KOPT-K1 (cell line): ENCODE results near the gene PLBD2.

Source experiments
- H3K27ac ChIP-seq: fragments of 200-600 bp; sonication (generic); 2 replicates; pipeline ENCODE4 v1.5.1; 2016; ENCODE audit warnings: antibody characterized with exemption, mild to moderate bottlenecking, low read depth, low read length; ENCODE audit not compliant: poor library complexity, severe bottlenecking
- H3K36me3 ChIP-seq: fragments of 200-600 bp; sonication (generic); 2 replicates; pipeline ENCODE4 v1.5.1; 2017; ENCODE audit warnings: antibody characterized with exemption, mild to moderate bottlenecking, low read length, moderate library complexity; ENCODE audit not compliant: insufficient read depth
- H3K9me3 ChIP-seq: fragments of 200-600 bp; sonication (generic); 2 replicates; pipeline ENCODE4 v1.5.1; 2017; ENCODE audit warnings: antibody characterized with exemption, low read length, mild to moderate bottlenecking; ENCODE audit not compliant: insufficient read depth, poor library complexity, severe bottlenecking

Gene PLBD2

DNA sequence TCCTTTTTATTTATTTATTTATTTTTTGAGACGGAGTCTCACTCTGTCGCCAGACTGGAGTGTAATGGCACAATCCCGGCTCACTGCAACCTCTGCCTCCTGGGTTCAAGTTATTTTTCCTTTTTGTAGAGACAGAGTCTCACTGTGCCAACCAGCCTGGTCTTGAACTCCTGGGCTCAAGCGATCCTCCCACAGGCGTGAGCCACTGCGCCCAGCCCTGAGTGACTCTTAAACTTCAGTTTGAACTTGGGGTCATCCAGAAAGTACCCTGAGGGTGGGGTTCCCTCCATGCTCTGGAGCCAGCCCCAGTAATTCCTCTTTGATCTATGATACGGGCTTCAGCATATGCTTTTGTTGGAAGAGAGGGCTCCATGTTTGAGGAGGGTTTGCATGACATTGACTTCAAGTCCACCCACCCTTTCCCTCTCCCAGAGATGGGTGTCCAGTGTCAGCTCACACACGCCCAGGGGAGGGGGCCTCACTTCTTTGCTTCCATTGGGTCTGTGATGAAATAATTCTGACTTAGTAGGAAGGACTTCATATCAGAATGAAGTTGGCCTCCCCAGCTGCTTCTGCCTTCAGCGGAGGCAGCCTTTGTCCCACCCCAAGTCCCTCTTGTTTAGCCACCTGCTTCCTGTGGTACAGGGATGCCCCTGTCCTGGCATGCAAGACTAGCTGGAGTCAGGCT, 33.4 kb downstream of the PLBD2 start:
- Histone ChIP-seq H3K27ac (no peak overlapping the region), H3K36me3 (no peaks in the 10 kb centered on the region), H3K9me3 (no peaks in the 10 kb centered on the region)

DNA sequence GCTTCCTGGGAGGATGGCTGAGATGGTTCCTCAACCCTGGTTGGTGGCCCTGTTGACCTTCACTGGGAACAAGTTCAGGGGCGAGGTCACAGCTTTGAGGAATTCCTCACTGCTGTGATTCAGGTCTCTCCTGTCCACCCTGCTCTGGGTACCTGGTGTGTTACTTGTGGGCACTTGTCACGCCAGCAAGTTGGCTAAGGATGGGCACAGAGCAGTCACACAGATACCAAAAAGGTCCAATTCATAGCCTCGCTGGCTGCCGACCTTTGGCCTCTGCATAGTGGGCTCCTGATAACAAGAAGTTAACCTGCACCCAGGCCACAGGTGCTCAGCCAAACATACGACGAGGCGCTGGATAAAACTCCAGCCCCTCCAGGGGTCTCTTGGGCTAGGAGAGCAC, 34.1 kb downstream of the PLBD2 start:
- no peaks in the 10 kb centered on the region for H3K9me3 ChIP-seq
- H3K27ac ChIP-seq: no peak overlapping the region
- H3K36me3 ChIP-seq: no peaks in the 10 kb centered on the region

DNA sequence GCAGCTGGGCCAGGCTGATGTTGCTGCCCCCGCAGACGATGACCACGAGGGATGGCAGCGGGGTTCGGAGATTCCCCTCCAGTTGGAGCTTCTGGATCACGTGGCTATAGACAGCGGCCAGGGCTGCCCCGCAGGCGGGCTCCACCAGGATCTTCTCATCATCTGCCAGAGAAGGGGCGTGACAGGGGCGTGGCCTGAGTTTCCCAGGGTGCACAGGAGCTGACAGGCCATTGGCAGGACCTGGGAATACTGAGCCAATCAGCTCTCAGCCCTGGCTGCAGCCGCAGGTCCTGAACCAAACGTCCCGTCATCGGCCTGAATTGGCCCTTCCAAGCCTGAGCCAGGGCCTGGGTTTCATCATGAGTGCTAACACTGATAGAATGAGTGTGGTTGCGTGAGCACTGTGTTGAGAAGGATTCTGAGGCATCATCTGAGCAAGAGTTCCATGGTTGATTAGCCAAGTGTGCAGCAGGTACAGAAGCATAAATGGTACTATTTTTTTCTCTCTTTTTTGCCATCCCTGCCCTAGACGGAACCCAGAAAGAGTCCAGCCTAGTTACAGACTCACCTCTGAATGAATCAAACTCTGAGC, 34.7 kb downstream of the PLBD2 start:
- H3K9me3 ChIP-seq: no peaks in the 10 kb centered on the region
- H3K36me3 ChIP-seq: no peaks in the 10 kb centered on the region
- H3K27ac ChIP-seq: no peak overlapping the region

DNA sequence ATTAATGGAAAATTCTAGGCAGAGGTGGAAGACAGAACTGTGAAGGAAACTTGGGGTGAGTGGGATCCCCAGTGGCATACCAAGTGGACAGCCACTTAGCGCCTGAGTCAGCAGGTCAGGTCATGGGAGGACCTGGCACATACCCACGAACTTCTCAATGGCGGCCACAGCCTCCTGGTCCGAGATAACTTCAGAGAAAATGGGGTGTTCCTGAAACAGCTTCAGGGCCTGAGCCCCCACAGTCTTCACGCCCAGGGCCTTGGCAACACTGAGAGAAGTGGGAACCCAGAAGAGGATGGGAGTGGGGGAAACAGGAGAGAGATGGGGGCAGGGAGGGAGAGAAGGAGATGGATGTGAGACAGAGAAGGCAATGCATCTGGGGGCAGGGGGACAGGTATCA, 35.4 kb downstream of the PLBD2 start:
- H3K27ac ChIP-seq: no peak overlapping the region
- H3K36me3 ChIP-seq: no peaks in the 10 kb centered on the region
- no peaks in the 10 kb centered on the region for H3K9me3 ChIP-seq

DNA sequence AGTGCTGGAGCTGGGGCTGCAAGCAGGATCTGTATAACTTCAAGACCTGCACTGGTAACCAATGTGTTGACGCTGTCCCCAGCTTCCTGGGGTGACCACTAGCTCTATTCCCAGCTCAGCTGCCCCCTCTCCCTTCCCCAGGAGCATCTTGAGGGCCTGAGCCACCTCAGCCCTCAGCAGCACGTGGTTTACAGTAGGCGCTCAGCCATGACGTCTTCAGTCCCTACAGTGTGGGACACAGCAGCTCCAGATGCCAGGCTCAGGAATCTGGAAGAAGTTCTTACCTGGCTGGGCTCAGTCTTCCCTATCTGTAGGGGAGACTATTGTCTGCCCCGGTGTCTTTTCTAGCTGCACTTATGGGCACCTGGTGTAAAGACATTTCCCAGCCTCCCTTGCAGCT, 36.7 kb downstream of the PLBD2 start:
- Histone ChIP-seq H3K36me3 (no peaks in the 10 kb centered on the region), H3K9me3 (no peaks in the 10 kb centered on the region), H3K27ac (no peak overlapping the region)

DNA sequence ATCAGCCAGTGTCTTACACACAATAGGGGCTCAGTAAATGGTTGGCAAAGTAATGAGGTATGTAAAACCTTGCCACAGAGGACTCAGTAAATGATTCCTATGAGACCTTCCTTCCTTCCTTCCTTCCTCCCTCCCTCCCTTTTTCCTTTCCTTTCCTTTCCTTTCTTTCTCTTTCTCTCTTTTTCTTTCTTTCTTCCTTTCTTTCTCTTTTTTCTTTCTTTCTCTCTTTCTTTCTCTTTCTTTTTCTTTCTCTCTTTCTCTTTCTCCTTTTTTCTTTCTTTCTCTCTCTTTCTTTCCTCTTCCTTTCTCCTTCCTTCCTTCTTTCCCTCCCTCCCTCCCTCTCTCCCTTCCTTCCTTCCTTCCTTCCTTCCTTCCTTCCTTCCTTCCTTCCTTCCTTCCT, 37.8 kb downstream of the PLBD2 start:
- no peaks in the 10 kb centered on the region for H3K36me3 ChIP-seq
- no peak overlapping the region for H3K27ac ChIP-seq
- no peaks in the 10 kb centered on the region for H3K9me3 ChIP-seq

DNA sequence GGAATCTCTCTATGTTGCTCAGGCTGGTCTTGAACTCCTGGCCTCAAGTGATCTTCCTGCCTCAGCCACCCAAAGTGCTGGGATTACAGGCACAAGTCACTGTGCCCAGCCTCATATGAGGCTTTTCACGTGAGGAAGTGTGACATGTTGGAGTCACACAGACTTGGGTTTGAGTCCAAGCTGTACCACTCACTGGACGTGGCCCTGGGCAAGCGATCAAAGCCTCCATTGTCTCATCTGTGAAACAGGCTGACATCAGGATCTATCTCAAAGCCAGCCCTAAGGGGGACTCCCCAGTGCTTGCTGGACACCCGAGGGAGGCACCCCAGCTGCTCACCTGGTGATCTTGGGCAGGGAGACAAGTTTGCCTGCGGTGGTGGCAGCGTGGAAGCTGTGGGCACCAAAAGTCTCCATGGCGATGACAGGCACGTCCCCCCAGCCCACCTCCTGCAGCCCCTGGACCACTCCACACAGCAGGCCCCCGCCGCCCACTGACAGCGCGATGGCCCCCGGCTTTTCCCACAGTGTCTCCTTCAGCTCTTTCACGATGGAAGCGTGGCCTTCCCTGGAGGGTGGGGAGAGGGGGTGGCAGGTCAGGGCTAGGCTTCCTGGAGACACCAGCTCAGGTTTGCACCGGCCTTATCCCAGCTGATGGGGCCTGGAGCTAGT, 38.6 kb downstream of the PLBD2 start:
- Histone ChIP-seq H3K36me3 (no peaks in the 10 kb centered on the region), H3K27ac (no peak overlapping the region), H3K9me3 (no peaks in the 10 kb centered on the region)

DNA sequence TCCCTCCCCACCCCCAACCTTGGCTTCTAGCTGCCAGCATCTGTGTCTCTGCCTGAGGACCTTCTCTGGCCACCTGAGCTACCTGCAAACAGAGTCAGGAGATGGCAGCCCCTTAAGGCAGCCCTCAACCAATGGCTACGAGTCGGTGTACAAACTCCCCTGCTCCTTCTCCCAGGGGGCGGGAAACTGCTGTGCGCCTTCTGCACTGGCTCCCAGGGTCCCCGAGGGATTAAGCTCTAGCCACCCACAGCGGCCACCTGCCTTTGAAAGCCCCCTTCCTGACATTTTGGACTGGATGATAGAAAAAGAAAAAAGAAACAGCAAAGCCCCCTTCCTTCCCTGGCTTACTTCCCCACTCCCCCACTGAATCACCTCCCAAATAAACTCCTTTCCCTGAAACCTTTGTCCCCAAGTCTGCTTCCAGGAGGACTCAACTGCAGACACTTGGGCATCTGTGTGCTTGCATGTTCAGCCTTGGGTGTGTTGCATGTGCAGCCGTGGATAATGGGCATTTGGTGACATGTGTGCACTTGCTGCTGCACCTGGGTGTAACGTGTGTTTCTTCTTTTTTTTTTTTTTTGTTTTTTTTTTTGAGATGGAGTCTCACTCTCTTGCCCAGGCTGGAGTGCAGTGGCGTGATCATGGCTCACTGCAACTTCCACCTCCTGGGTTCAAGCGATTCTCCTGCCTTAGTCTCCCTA, 39.3 kb downstream of the PLBD2 start:
- no peaks in the 10 kb centered on the region for H3K9me3 ChIP-seq

DNA sequence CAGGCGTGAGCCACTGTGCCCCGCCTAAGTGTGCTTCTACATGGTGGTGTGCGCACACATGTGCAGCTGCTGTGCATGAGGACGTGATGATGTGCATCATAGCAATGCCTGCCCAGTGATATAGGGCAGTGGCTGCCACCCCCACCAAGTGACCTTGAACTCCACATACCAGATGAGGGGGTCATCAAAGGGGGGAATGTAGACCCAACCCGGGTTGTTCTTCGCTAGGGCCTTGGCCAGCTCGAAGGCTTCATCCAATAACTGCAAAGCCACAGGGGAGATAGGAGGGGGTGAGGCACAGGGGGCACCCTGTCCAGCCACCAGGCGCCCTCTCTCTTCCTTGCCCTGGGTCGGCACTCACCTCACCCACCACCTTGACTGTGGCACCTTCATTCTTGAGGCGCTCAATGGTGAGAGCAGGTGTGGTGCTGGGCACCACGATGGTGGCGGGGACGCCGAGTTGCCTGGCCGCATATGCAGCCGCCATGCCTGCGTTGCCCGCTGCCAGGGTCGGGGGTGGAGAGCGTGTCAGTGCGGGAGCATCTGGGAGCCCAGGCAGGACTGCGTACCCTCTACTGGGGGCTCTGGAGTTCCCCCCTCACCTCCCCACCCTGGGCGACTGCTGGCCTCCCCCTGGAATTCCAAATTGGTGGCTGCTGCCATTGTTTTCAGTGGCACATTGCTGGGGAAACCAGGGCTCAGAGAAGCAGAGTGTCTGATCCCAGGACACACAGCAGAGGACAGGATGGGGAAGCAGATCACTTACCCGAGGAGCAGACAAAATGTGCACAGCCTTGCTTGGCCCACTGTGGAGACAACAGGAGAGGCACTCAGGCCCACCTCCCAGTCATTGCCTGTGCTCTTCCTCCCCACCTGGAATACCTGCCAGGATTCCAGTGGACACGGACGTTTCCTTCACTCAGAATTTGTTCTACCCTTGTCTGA, 40.2 kb downstream of the PLBD2 start:
- Histone ChIP-seq H3K27ac (no peak overlapping the region), H3K9me3 (no peaks in the 10 kb centered on the region), H3K36me3 (no peaks in the 10 kb centered on the region)

More for the DNA sequence above, 39.3 kb downstream of the PLBD2 start:
- Histone ChIP-seq H3K27ac (no peak overlapping the region), H3K36me3 (no peaks in the 10 kb centered on the region)

DNA sequence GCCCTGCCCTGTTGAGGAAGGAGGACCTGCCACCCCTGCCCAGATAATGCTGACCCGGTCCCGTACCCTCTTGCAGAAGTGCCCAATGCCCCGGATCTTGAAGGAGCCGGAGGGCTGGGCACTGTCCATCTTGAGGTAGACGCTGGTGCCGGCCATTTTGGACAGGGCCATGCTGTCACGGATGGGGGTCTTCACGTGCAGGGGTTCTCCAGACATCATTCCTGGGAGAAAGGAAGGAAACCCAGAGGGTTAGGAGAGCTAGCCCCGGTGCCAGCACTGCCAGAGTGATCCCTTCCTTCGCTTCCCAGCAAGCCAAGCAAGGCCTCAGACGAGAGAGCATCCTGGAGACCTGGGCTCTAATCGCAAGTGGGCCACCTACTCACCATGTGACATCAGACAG, 41.1 kb downstream of the PLBD2 start:
- Histone ChIP-seq H3K27ac (no peak overlapping the region), H3K9me3 (no peaks in the 10 kb centered on the region), H3K36me3 (no peaks in the 10 kb centered on the region)

DNA sequence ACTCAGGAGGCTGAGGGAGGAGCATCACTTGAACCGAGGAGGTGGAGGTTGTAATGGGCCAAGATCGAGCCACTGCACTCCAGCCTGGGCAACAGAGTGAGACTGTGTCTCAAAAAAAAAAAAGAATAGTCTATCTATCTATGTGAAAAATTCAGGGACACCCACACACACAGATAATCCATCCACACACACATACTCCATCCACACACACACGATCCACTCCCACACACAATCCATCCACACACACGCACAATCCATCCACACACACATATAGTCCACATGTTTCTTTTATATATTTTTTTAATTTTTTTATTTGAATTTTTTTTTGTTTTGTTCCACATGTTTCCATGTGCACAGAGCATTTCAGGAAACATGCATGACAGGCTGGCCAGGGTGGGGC, 42.0 kb downstream of the PLBD2 start:
- Histone ChIP-seq H3K27ac (no peak overlapping the region), H3K9me3 (no peaks in the 10 kb centered on the region), H3K36me3 (no peaks in the 10 kb centered on the region)

DNA sequence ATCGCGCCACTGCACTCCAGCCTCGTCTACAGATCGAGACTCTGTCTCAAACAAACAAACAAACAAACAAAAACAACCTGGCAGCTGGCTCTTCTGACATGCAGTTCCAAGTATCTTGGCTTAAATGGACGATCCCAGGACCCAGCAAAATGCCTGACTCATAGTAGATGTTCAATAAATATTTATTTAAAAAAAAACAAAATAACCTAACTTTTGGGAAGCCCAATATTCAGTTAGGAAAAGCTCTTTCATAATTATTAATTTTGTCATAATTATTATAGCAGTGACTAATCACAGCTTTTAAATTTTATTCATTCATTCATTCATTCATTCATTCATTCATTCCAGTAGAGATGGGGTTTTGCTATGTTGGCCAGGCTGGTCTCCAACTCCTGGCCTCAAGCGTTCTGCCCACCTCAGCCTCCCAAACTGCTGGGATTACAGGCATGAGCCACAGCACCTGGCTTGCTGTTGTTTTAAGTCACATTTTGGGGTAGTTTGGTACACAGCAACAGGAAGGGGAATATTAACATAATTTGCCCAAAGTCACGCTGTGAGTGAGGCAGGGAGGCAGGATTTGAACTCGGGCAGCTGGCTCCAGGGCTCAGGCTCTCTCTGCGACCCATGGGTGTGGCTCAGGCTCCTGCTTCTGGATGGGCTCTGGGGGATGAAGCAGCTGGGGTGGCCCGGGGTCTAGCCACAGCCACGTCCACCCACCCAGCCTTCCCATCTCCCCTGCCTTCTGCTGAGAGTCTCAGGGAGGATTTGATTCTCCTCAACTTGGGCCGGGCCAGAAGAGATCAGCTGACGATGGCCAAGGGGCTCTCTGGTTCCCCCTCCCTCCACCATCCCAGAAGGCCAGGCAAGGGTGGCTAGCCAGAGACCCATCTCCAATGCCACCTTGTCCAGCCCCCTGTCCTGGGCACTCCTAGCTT, 42.9 kb downstream of the PLBD2 start:
- H3K36me3 ChIP-seq: no peaks in the 10 kb centered on the region
- H3K9me3 ChIP-seq: no peaks in the 10 kb centered on the region
- H3K27ac ChIP-seq: no peak overlapping the region

DNA sequence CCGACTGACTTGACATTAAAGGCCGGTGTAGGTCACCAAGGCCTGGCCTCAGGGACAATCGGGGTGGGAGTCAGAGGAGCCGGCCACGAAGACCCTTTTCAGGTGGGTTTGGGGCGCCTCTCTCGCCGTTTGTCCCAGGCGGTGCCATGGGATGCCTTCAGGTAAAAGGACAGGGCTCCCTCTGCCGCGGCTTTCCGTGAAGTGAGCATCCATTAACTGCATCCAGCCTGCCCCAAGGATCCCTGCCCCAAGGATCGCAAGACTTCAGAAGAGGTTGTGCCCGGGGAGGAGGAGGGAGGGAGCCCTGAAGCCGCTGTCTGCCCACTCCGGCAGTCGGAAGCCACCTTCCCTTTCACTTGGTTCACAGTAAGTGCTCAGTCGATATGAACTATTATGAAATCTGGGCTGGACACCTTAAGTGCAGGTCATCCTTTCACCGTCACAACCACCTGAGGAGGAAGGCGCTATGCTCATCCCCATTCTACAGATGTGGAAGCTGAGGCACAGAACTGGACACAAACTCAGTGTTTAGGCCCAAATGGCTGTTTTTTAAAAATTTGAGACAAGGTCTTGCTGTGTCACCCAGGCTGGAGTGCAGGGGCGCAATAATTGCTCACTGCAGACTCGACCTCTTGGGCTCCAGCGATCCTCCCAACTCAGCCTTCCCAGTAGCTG, 44.3 kb downstream of the PLBD2 start:
- Histone ChIP-seq H3K36me3 (no peaks in the 10 kb centered on the region), H3K9me3 (no peaks in the 10 kb centered on the region), H3K27ac (no peak overlapping the region)
